PFSK-1 (cell line): ENCODE measurements around the gene CTRB1.

Experiments used
- FOXP2 ChIP-seq: optimal IDR thresholded peaks from 2 replicates; pipeline ENCODE3; 2011; ENCODE audit warnings: borderline replicate concordance, control low read depth, inconsistent platforms; ENCODE audit not compliant: insufficient read depth; ENCODE audit errors: extremely low read length, extremely low read depth
- POLR2AphosphoS5 ChIP-seq: IDR thresholded peaks from 2 replicates; pipeline ENCODE4 v1.6.1; 2012; ENCODE audit warnings: low read depth, mild to moderate bottlenecking, control low read depth, low read length, moderate library complexity
- SIN3A ChIP-seq: IDR thresholded peaks from 2 replicates; pipeline ENCODE4 v1.6.1; 2012; ENCODE audit warnings: mild to moderate bottlenecking, low read length, moderate library complexity, borderline replicate concordance; ENCODE audit not compliant: insufficient read depth
- TAF1 ChIP-seq: IDR thresholded peaks from 2 replicates; pipeline ENCODE4 v1.6.1; 2012; ENCODE audit warnings: low read length, control low read depth, borderline replicate concordance; ENCODE audit not compliant: insufficient read depth
- TF ChIP-seq, protein P1 (sequence below), 2 experiments: IDR thresholded peaks; 2 replicates each; pipeline versions ENCODE4 v1.6.1 to v1.8.0; 2011 to 2012; ENCODE audit warnings: low read depth in 2 of 2, low read length in 2 of 2, control low read depth in 1 of 2, inconsistent platforms in 1 of 2, mild to moderate bottlenecking in 1 of 2, moderate library complexity in 1 of 2; ENCODE audit not compliant: insufficient read depth in 1 of 2

DNA sequence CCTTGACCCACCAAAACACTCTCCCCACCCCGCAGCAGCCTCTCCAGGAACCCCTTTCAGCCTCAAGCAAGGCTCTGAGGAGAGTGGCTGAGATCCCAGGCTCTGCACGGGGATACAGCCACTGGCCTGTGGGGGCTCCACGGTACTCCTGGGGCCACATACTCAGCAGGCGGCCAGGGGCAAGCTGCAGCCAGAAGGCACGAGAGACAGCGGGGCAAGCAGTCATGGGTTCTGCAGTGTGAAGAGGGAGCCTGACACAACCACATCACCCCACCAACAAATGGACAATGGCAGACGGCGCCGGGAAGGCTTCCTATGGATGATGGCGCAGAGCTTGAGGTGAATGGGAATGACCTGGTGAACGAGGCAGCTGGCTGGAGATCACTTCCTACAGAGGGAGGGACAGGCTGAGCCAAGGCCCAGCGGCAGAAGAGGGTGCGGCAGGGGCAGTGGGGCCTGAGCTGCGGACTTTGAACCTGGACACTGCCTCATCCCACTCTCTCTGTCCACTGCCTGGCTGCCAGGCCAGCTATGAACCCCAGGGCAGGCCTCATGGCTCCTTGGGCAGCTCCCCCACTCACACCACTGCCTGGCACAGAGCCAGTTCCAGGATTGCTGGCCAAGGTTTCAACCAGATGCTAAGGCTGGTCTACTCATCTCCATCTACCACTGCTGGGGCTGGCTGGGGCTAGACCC lies 43.5 kb downstream of the CTRB1 start:
- TF ChIP-seq SIN3A, result no peak
- TF ChIP-seq TAF1, result no peak
- no peak for TF ChIP-seq POLR2AphosphoS5
- TF ChIP-seq, protein P1, sequence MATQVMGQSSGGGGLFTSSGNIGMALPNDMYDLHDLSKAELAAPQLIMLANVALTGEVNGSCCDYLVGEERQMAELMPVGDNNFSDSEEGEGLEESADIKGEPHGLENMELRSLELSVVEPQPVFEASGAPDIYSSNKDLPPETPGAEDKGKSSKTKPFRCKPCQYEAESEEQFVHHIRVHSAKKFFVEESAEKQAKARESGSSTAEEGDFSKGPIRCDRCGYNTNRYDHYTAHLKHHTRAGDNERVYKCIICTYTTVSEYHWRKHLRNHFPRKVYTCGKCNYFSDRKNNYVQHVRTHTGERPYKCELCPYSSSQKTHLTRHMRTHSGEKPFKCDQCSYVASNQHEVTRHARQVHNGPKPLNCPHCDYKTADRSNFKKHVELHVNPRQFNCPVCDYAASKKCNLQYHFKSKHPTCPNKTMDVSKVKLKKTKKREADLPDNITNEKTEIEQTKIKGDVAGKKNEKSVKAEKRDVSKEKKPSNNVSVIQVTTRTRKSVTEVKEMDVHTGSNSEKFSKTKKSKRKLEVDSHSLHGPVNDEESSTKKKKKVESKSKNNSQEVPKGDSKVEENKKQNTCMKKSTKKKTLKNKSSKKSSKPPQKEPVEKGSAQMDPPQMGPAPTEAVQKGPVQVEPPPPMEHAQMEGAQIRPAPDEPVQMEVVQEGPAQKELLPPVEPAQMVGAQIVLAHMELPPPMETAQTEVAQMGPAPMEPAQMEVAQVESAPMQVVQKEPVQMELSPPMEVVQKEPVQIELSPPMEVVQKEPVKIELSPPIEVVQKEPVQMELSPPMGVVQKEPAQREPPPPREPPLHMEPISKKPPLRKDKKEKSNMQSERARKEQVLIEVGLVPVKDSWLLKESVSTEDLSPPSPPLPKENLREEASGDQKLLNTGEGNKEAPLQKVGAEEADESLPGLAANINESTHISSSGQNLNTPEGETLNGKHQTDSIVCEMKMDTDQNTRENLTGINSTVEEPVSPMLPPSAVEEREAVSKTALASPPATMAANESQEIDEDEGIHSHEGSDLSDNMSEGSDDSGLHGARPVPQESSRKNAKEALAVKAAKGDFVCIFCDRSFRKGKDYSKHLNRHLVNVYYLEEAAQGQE (IDR thresholded peaks at IDR 0.05; ENCODE audit: insufficient read depth in 1 of 2, low read depth in 2 of 2, low read length in 2 of 2), result no peak
- no peak for TF ChIP-seq FOXP2
